ENCODE results near the gene CENPV. TPM values are rescaled to one million over a fixed set of nuclear protein-coding genes. Genes with fewer than 3 reads are reported as not detected.
"Not testable (repeated sequence)": the region's sequence is repeated elsewhere in the genome, so short reads cannot be mapped to it uniquely, and the experiment has no call there.

The CENPV gene
- total and polyA plus RNA-seq, 2 donors (not counting 3 experiments of a cell fraction or from before 2014, with no cell fraction given): 38.2 to 41.6 TPM

DNA sequence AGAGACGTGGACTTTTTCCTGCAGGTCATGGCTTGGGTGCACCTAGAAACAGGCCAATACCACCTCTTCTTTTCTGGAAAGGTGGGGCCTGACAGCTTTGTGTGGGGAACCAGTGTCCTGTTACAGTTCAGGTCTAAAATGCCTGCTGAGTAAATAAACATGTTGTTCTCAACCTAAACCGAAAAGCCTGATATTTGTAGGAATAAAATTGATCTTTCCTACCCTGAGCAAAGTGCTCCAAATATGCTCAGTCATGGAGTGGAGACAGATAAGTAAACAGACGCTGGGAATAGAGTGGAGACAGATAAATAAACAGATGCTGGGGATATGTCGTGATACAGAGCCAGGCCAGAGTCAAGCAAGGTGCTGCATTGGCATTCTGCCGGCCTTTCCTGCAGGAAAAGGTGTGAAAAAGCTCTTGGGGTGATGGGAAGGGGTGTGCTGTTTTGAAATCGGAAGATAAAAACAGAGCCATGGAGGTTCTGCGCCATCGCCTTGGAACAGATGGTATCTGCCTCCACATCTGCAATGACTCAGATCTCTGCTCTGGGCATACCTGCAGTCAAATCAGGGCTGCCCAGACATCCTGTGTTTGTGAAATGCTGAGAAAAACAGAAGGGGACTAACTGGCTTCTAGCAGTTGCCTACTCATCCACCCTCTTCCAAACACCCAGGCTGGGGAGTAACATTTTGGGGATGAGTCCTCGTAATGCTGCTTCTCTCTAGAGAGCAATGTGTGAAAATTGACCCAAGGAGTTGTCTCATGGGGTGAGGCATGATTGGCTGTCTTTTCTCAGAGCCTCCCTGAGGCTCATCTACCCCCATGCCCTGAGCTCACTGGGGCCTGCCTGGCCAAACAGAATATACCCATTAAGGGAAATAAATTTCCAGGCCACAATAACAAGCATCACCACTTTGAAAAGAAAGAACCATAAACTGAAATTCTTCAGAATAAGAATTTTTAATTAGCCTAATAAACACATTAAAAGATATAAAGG lies 45.3 kb upstream of the CENPV start:
- Histone ChIP-seq H3K4me2 (ENCODE audit: insufficient read depth, low read length) (no peak overlapping the region), H3K27me3 (ENCODE audit: control insufficient read depth in 2 of 2, insufficient read depth in 2 of 2, low read length in 2 of 2) (peaks cover 0 to 2% of the 10 kb centered on the region in 2 experiments), H2AFZ (ENCODE audit: low read depth, low read length) (no peak overlapping the region), H3K79me2 (ENCODE audit: control insufficient read depth, insufficient read depth, low read length) (no peaks in the 10 kb centered on the region), H3K36me3 (ENCODE audit: control insufficient read depth in 2 of 2, extremely low read depth in 1 of 2, insufficient read depth in 2 of 2, low read length in 2 of 2) (no peaks in the 10 kb centered on the region), H4K20me1 (replicated peaks; ENCODE audit: control insufficient read depth, extremely low read depth, insufficient read depth, low read length) (no peaks in the 10 kb centered on the region), H3K27ac (ENCODE audit: insufficient read depth, low read depth, low read length) (peak overlapping the region; percentile 15), H3K9ac (replicated peaks; ENCODE audit: extremely low read depth, insufficient read depth, low read length) (no peak overlapping the region), H3K4me1 (ENCODE audit: control insufficient read depth, extremely low read depth, insufficient read depth, low read length) (peaks cover 8% of the 10 kb centered on the region), H3K4me3 (replicated peaks in 1 of 3; ENCODE audit: insufficient read depth in 1 of 3, low read depth in 1 of 3, low read length in 3 of 3) (no peak overlapping the region), H3K9me3 (replicated peaks; ENCODE audit: control insufficient read depth, insufficient read depth, low read length) (no peaks in the 10 kb centered on the region), H3K9me1 (replicated peaks; ENCODE audit: control insufficient read depth, extremely low read depth, insufficient read depth, low read length) (no peaks in the 10 kb centered on the region)
- dilution Hi-C loops (cut with MboI; ENCODE audit: extremely low pct_ligation_motif_present, low sequenced_read_pairs): no loop called here
- POLR2A ChIA-PET: no interaction called here
- no TSS peak for BruUV-seq (replicated peaks)
- CTCF ChIA-PET: interaction anchor here (1.7 kb wide), 1 partner anchor 29 kb away, joined by 3 read pairs; no protein-coding TSS in a partner anchor
- intact Hi-C loops (cut with micrococcal nuclease): no loop called here
- DNase-seq (ENCODE audit: low read depth, low spot score) (peak; percentile 67), FAIRE-seq (peak; percentile 75)
- TF ChIP-seq POLR2AphosphoS5 (IDR thresholded peaks at IDR 0.05; ENCODE audit: insufficient read depth, low read depth, low read length) (no peak), GATA2 (IDR thresholded peaks at IDR 0.05; ENCODE audit: insufficient read depth, insufficient read length, low read depth, low read length) (peak; percentile 57), JUN (IDR thresholded peaks at IDR 0.05; ENCODE audit: borderline replicate concordance, insufficient read depth, insufficient read length, low read depth) (peak; percentile 65), EZH2 (IDR thresholded peaks at IDR 0.05; ENCODE audit: borderline replicate concordance, low read depth, low read length, severe bottlenecking) (no peak)

DNA sequence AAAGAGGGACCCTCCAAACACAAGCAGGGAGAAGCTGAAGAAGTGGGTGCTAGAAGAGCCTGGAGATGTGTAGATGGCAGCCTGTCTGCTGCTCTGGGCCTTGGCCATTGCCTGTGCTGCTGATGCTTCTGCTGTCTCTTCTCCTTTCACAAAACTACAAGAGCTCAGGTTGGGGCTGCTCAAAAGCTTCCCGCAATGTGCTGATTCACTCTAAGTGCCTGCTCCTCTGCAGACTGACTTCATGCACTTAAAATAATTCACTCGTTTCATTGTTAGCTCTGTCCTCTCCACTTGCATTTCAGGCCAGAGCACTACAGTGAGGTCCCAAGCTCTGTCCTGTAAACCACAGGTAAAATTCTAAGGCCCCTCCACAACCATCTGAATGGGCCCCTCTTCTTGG lies 43.4 kb upstream of the CENPV start:
- H3K9ac ChIP-seq (replicated peaks; ENCODE audit: extremely low read depth, insufficient read depth, low read length); H3K4me1 ChIP-seq (ENCODE audit: control insufficient read depth, extremely low read depth, insufficient read depth, low read length); H3K9me1 ChIP-seq (replicated peaks; ENCODE audit: control insufficient read depth, extremely low read depth, insufficient read depth, low read length); DNase-seq (ENCODE audit: low read depth, low spot score); intact Hi-C loops (cut with micrococcal nuclease); H3K9me3 ChIP-seq (replicated peaks; ENCODE audit: control insufficient read depth, insufficient read depth, low read length); H3K27me3 ChIP-seq (ENCODE audit: control insufficient read depth in 2 of 2, insufficient read depth in 2 of 2, low read length in 2 of 2); dilution Hi-C loops (cut with MboI; ENCODE audit: extremely low pct_ligation_motif_present, low sequenced_read_pairs); H3K79me2 ChIP-seq (ENCODE audit: control insufficient read depth, insufficient read depth, low read length); H3K4me2 ChIP-seq (ENCODE audit: insufficient read depth, low read length); CTCF ChIA-PET; H2AFZ ChIP-seq (ENCODE audit: low read depth, low read length); H3K36me3 ChIP-seq (ENCODE audit: control insufficient read depth in 2 of 2, extremely low read depth in 1 of 2, insufficient read depth in 2 of 2, low read length in 2 of 2); BruUV-seq (replicated peaks); H3K27ac ChIP-seq (ENCODE audit: insufficient read depth, low read depth, low read length); H4K20me1 ChIP-seq (replicated peaks; ENCODE audit: control insufficient read depth, extremely low read depth, insufficient read depth, low read length); H3K4me3 ChIP-seq (replicated peaks in 1 of 3; ENCODE audit: insufficient read depth in 1 of 3, low read depth in 1 of 3, low read length in 3 of 3): not testable (repeated sequence)
- POLR2A ChIA-PET: interaction anchor here (1.1 kb wide), 1 partner anchor 16 kb away, joined by 3 read pairs; the partner anchor contains the start of gene UBB
- peak; percentile 59 for FAIRE-seq

DNA sequence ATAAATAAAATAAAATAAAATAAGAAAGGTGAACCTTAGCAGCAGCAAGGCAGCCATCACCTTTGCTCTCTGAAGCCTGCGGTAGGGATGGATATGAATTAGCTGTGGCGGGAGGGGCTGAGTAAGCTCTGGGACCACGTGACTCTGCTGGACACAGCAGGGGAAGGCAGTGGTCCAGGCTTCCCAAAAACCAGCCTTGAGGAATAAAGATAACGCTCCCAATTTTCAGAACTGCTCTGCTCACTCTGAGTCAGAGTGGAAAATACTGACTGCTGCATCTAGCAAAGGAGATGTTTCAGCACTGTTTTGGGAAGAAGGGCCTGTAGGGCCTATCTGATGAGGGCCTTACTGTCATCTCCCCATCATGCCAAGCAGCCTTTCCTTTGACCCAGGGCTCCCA lies 42.6 kb upstream of the CENPV start:
- dilution Hi-C loops (cut with MboI; ENCODE audit: extremely low pct_ligation_motif_present, low sequenced_read_pairs); H3K9ac ChIP-seq (replicated peaks; ENCODE audit: extremely low read depth, insufficient read depth, low read length); H3K4me3 ChIP-seq (replicated peaks in 1 of 3; ENCODE audit: insufficient read depth in 1 of 3, low read depth in 1 of 3, low read length in 3 of 3); H2AFZ ChIP-seq (ENCODE audit: low read depth, low read length); H4K20me1 ChIP-seq (replicated peaks; ENCODE audit: control insufficient read depth, extremely low read depth, insufficient read depth, low read length); H3K4me2 ChIP-seq (ENCODE audit: insufficient read depth, low read length); H3K79me2 ChIP-seq (ENCODE audit: control insufficient read depth, insufficient read depth, low read length); FAIRE-seq; DNase-seq (ENCODE audit: low read depth, low spot score); intact Hi-C loops (cut with micrococcal nuclease); POLR2A ChIA-PET; H3K27me3 ChIP-seq (ENCODE audit: control insufficient read depth in 2 of 2, insufficient read depth in 2 of 2, low read length in 2 of 2); H3K27ac ChIP-seq (ENCODE audit: insufficient read depth, low read depth, low read length); CTCF ChIA-PET; H3K4me1 ChIP-seq (ENCODE audit: control insufficient read depth, extremely low read depth, insufficient read depth, low read length); BruUV-seq (replicated peaks); H3K36me3 ChIP-seq (ENCODE audit: control insufficient read depth in 2 of 2, extremely low read depth in 1 of 2, insufficient read depth in 2 of 2, low read length in 2 of 2); H3K9me3 ChIP-seq (replicated peaks; ENCODE audit: control insufficient read depth, insufficient read depth, low read length); H3K9me1 ChIP-seq (replicated peaks; ENCODE audit: control insufficient read depth, extremely low read depth, insufficient read depth, low read length): not testable (repeated sequence)
